ENCODE results near the gene TRMT13.
"Not testable (repeated sequence)": the region's sequence is repeated elsewhere in the genome, so short reads cannot be mapped to it uniquely, and the experiment has no call there.

The TRMT13 gene

GRCh38 chr1:100178091-100178490 lies 45.1 kb downstream of the TRMT13 start, which contains the start of gene LRRC39:
TSS of gene LRRC39 (minus strand) at chr1:100178256. CDS start at chr1:100168516, 9,740 bp downstream.
- TF ChIP-seq, protein P1, sequence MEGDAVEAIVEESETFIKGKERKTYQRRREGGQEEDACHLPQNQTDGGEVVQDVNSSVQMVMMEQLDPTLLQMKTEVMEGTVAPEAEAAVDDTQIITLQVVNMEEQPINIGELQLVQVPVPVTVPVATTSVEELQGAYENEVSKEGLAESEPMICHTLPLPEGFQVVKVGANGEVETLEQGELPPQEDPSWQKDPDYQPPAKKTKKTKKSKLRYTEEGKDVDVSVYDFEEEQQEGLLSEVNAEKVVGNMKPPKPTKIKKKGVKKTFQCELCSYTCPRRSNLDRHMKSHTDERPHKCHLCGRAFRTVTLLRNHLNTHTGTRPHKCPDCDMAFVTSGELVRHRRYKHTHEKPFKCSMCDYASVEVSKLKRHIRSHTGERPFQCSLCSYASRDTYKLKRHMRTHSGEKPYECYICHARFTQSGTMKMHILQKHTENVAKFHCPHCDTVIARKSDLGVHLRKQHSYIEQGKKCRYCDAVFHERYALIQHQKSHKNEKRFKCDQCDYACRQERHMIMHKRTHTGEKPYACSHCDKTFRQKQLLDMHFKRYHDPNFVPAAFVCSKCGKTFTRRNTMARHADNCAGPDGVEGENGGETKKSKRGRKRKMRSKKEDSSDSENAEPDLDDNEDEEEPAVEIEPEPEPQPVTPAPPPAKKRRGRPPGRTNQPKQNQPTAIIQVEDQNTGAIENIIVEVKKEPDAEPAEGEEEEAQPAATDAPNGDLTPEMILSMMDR (IDR thresholded peaks at IDR 0.05; ENCODE audit: borderline replicate concordance, insufficient read depth, low read depth, low read length): no peak

DNA sequence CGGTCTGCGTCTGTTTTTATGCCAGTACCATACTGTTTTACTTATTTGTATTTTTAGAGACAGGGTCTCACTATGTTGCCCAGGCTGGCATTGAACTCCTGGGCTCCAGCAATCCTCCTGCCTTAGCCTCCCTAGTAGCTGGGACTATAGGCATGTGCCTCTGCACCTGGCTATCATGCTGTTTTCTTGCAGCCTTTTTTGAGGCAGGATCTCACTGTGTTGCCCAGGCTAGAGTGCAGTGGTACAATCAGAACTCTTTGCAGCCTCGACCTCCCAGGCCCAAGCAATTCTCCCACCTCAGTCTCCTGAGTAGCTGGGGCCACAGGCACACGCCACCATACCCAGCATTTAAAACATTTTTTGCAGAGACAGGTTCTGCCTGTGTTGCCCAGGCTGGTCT lies 50.4 kb downstream of the TRMT13 start:
- TF ChIP-seq, protein P1 (IDR thresholded peaks at IDR 0.05; ENCODE audit: borderline replicate concordance, insufficient read depth, low read depth, low read length): no peak
- H3K4me3 ChIP-seq (ENCODE audit: low read depth, low read length): no peak overlapping the region

More at GRCh38 chr1:100178091-100178490, 45.1 kb downstream of the TRMT13 start, which contains the start of gene LRRC39:
- no peak within 1 kb of the TSS for H3K4me3 ChIP-seq (ENCODE audit: low read depth, low read length)

- no peak overlapping the region for H3K4me3 ChIP-seq (ENCODE audit: low read depth, low read length)
- TF ChIP-seq, protein P1 (IDR thresholded peaks at IDR 0.05; ENCODE audit: borderline replicate concordance, insufficient read depth, low read depth, low read length): no peak
These were observed 51.6 kb downstream of the TRMT13 start for GRCh38 chr1:100184536-100184935.

DNA sequence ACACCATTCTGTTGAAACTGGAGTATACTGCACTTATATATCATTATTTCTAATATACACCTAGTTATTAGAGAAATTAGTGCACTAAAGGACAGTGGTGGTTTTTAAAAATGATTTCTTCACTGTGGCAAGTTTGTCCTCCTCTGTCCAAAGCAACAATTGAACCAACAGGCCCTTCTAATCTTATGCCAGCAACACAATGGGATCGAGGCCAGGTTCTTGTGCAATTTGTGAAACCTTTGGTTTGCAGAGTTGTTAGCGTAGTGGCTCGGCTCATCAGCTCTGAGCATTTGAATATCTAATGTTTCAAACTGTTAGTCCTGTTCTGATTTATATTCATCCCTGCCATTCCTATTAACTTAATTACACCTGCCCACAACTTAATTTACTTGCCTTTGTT lies 54.9 kb downstream of the TRMT13 start:
- TF ChIP-seq, protein P1 (IDR thresholded peaks at IDR 0.05; ENCODE audit: borderline replicate concordance, insufficient read depth, low read depth, low read length): no peak
- no peak overlapping the region for H3K4me3 ChIP-seq (ENCODE audit: low read depth, low read length)

DNA sequence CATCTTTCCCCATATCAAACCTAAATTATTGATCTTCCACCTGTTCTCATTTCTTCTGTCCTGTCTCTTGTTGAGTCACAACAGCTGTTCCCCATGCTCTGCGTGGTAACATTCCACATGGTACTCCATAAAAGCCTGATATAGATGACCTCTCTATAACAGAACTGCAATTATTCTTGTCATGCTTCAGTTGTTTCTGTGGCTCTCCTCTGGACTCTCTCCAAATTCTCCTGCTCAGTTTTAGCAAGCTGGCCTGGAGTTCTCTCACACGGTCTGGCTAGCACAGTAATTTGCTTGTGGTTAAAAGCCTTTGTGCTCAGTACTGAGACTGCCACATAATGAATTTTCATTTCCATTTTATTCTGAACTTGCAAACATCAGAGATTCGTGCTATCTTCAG lies 55.7 kb downstream of the TRMT13 start:
- H3K4me3 ChIP-seq (ENCODE audit: low read depth, low read length): no peak overlapping the region
- TF ChIP-seq, protein P1 (IDR thresholded peaks at IDR 0.05; ENCODE audit: borderline replicate concordance, insufficient read depth, low read depth, low read length): no peak

GRCh38 chr1:100198596-100198995 lies 65.6 kb downstream of the TRMT13 start:
- TF ChIP-seq, protein P1 (IDR thresholded peaks at IDR 0.05; ENCODE audit: borderline replicate concordance, insufficient read depth, low read depth, low read length): no peak

DNA sequence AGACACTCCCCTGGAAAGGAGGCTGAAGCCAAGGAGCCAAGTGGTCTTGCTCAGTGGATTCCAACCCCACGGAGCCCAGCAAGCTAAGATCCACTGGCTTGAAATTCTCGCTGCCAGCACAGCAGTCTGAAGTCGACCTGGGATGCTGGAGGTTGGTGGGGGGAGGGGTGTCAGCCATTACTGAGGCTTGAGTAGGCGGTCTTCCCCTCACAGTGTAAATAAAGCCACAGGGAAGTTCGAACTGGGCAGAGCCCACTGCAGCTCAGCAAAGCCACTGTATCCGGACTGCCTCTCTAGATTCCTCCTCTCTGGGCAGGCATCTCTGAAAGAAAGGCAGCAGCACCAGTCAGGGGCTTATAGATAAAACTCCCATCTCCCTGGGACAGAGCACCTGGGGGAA lies 67.1 kb downstream of the TRMT13 start:
- not testable (repeated sequence) for H3K4me3 ChIP-seq (ENCODE audit: low read depth, low read length)

More at GRCh38 chr1:100198596-100198995, 65.6 kb downstream of the TRMT13 start:
- H3K4me3 ChIP-seq (ENCODE audit: low read depth, low read length): no peak overlapping the region

Measured in GM12875 (cell line).